Muscle layer of duodenum (tissue), 2 donors: ENCODE results near the gene LDLRAD4.

Experiments used
- H3K27ac ChIP-seq: one replicate; pipeline ENCODE4 v1.7.0; 2013; ENCODE audit warnings: mild to moderate bottlenecking, low read length
- H3K27me3 ChIP-seq: one replicate; pipeline ENCODE4 v1.7.0; 2013; ENCODE audit warnings: low read depth, mild to moderate bottlenecking, control low read depth, low read length
- H3K36me3 ChIP-seq, 2 donors: one replicate each; pipeline ENCODE4 v1.7.0; 2013; ENCODE audit warnings: low read length in 2 of 2, control low read depth in 1 of 2, mild to moderate bottlenecking in 1 of 2; ENCODE audit not compliant: insufficient read depth in 2 of 2, control insufficient read depth in 1 of 2
- H3K4me1 ChIP-seq, 2 donors: one replicate each; pipeline ENCODE4 v1.7.0; 2013; ENCODE audit warnings: low read length in 2 of 2, mild to moderate bottlenecking in 2 of 2, control low read depth in 1 of 2, moderate library complexity in 1 of 2; ENCODE audit not compliant: insufficient read depth in 2 of 2, control insufficient read depth in 1 of 2
- H3K4me3 ChIP-seq, 2 donors: one replicate each; pipeline ENCODE4 v1.7.0; 2013; ENCODE audit warnings: low read length in 2 of 2, low read depth in 1 of 2, mild to moderate bottlenecking in 1 of 2
- H3K9me3 ChIP-seq, 2 donors: one replicate each; pipeline ENCODE4 v1.7.0; 2013; ENCODE audit warnings: low read length in 2 of 2, control low read depth in 1 of 2, mild to moderate bottlenecking in 1 of 2; ENCODE audit not compliant: control insufficient read depth in 1 of 2
- donor health status: healthy.

Gene LDLRAD4

GRCh38 chr18:13262839-13263691 is 44.5 kb downstream of the LDLRAD4 start:
- no peak overlapping the region for H3K27ac ChIP-seq
- no peaks in the 10 kb centered on the region for H3K36me3 ChIP-seq
- H3K4me3 ChIP-seq, result no peak overlapping the region
- peaks cover 21 to 70% of the 10 kb centered on the region in 2 donors for H3K4me1 ChIP-seq
- H3K9me3 ChIP-seq, result no peaks in the 10 kb centered on the region
- H3K27me3 ChIP-seq, result no peaks in the 10 kb centered on the region

DNA sequence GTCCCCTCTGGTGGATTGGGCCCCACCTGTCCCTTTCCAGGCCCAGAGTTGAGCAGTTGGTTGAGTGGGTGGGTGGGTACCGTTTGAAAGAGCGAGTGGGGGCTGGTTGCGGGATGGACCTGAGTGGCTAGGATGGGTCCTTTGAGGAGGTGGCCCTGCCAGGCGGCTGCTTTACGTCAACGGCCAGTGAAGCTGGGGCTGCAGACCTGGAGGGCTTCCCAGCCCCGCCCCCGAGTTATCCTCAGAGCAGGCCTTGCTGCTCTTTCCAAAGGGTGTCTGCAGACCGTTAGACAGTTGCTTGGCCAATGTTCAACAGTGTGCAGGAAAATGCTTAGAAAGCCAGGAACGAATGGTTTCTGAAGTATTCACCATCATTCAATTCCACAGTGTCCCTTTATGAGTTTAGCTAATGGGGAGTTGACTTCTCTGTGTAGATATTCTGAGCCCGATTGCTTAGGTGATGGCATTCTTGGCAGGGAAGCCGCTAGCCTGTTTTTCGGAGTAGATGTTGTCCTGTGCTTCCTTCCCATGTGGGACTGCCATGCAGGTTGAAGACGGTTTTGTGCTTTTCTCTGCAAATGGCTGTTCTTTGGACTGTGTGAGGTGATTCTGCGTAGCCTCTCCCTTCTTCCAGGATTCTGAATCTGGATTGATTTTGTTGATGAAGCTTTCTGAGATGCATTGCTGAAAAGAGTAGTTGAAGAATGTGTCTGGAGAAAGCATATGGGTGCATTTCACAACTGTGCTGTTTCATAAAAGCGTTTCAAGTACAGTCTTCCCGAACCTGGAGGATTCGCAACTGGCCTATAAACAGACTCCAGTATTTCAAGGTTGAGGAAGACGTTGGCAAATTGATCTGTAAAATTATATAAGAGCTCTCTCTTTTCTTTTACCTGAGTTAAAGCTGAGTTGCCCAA is 45.8 kb downstream of the LDLRAD4 start:
- Histone ChIP-seq H3K27ac (no peak overlapping the region), H3K4me1 (peaks cover 27 to 75% of the 10 kb centered on the region in 2 donors)

DNA sequence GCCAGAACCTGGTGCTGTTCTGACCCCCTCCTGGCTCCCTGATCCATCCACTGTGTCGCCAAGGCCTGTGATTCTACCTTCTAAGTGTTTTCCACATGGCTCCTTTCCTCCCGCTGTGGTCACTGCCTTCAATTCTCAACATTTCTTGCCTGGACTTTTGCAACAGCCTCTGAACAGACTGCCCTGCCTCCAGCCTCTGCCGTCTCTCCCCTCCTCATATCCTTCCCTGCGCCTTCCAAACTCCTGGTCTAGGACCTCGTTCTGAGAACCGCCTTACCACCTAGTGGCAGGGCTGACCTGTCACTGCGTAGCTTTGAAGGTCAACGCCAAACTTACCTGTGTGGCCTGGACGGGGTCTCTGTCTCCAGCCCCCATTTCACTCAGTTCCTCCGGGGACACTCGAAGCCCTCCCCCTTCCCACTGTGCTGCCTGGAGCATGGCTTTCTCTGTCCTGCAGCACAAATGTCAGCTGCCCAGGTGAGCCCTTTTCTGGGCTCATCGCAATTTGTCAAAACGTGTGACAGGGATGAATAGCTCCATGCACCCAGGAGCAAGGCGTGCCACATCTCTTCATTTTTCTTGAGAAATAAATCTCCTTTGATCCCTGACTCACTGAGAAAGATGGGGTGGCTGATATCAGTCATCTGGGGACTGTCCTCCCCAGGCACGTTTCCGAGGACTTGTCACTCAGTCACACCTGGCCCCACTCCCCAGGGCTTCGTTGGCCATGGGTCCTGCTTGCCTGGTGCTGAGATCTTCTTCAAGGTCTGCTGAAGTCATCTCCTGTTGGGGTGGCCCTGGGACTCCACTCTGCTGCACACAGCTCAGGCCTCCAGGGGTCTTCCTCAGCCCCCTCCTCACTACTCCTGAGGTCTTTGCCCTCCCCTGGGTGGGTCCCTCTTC is 46.7 kb downstream of the LDLRAD4 start:
- no peaks in the 10 kb centered on the region for H3K9me3 ChIP-seq
- peaks cover 34 to 76% of the 10 kb centered on the region in 2 donors for H3K4me1 ChIP-seq
- peak overlapping the region in 1 of 2 donors; percentile 1 for H3K4me3 ChIP-seq
- H3K27me3 ChIP-seq, result no peaks in the 10 kb centered on the region
- no peaks in the 10 kb centered on the region for H3K36me3 ChIP-seq
- H3K27ac ChIP-seq, result no peak overlapping the region

More for the DNA sequence above, 45.8 kb downstream of the LDLRAD4 start:
- H3K27me3 ChIP-seq, result no peaks in the 10 kb centered on the region
- H3K9me3 ChIP-seq, result no peaks in the 10 kb centered on the region
- peak overlapping the region in 1 of 2 donors; percentile 1 for H3K4me3 ChIP-seq
- H3K36me3 ChIP-seq, result no peaks in the 10 kb centered on the region

GRCh38 chr18:13265911-13266217 is 47.3 kb downstream of the LDLRAD4 start:
- no peak overlapping the region for H3K4me3 ChIP-seq
- H3K4me1 ChIP-seq, result peaks cover 30 to 72% of the 10 kb centered on the region in 2 donors
- H3K9me3 ChIP-seq, result no peaks in the 10 kb centered on the region
- no peaks in the 10 kb centered on the region for H3K36me3 ChIP-seq
- no peak overlapping the region for H3K27ac ChIP-seq
- no peaks in the 10 kb centered on the region for H3K27me3 ChIP-seq

DNA sequence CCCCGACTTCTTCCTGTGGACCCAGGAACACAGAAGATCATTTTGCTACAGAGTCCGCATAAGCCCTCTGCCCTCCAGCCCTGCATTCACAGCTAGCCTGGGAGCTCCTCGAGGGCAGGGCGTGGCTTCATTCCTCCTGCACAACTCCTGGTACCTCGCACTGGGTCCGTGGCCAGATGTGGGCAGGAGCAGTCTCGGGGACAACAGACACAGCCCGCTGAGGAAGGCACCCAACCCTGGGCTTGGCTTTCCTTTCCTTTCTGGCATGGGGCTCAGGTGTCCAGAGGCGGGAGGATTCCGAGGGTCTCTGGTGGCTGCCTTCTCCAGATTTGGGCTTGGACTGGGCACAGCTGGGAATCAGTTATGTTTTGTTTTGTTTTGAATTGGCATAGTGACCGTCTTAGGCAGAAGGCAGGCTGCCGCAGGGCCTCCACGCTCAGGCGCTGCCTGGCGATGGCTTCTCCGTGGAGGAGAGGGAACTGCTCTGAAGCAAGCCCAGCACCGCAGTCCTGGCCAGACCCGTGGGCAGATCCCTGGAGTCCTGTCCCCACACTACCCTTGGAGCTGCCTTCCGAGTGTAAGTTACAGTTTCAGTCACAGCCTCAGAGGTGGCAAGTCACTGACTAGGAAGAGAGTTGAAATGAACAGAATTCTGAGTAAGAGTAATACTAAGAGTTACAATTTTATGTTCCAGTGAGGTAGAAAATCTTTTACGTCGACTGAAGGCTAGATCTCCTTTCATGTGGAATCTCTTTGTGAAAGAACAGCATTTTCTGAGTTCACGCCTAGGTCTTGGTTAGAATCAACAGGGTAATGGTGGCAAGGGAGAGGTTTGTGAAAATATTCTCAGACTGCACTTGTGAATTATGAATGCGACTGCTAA is 47.9 kb downstream of the LDLRAD4 start:
- Histone ChIP-seq H3K27ac (peak overlapping the region; percentile 49), H3K27me3 (no peaks in the 10 kb centered on the region), H3K4me3 (no peak overlapping the region), H3K36me3 (no peaks in the 10 kb centered on the region), H3K9me3 (no peaks in the 10 kb centered on the region), H3K4me1 (peaks cover 26 to 67% of the 10 kb centered on the region in 2 donors)

DNA sequence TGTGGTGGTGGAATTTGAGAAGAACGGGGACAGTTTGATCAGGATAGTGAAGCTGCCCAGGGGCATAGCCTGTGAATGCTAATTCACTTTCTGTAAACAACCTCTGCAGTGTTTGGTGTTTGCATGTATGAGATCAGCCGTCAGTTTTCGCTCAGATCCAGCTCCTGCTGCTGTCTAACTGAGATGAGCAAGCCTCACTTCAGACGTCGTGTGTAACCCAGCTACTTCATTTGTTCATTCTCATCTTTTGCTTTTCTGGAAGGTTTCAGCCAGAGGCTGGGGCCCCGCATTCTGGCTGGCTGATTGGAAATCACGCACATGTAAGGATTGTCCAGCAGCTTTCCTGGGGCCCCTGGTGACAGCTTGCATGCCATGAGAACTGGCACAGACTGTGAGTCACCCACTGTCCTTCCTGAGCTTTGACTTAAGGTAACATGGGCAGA is 48.9 kb downstream of the LDLRAD4 start:
- H3K4me1 ChIP-seq, result peaks cover 26 to 60% of the 10 kb centered on the region in 2 donors
- no peaks in the 10 kb centered on the region for H3K9me3 ChIP-seq
- no peak overlapping the region for H3K27ac ChIP-seq
- H3K4me3 ChIP-seq, result no peak overlapping the region
- no peaks in the 10 kb centered on the region for H3K36me3 ChIP-seq
- H3K27me3 ChIP-seq, result no peaks in the 10 kb centered on the region

DNA sequence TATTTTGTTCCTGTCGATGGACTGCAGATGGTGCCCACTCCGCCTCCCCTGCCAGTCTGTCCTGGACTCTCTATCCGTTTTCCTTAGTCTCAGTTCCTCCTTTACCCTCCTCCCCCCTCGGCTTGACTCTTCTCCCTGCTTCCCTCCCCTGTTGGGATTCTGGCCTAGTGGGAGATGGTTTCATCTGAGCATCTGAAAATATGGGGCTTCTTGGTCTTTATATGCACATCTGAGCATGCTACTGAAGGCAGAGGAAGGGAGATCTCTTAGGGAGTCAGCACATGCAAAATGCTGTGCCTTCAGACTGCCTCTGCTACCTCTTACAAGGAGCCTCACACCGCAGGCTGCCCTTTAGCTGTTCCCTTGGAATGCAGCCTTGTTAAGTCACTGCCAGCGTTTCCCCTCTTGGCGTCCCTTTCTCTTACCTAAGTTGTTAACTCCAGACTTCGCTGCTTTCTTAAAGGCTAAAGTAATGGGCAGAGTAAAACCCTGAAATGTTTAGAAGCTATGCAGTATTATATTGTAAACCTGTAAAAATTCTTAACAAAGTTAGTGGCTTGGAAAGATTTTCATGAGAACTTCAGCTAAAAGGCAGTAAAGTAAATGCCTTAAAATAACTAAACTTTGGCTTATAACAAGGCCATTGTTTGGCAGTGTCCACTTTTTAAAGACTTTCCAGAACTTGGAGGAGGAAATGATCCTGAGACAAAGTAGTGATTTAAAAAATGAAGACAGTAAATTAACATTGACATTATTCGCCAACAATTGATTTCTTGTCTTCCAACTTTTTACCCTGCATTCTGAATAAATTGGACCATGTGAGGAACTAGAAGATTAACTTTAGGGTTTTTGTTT is 49.8 kb downstream of the LDLRAD4 start:
- H3K27me3 ChIP-seq, result no peaks in the 10 kb centered on the region
- no peaks in the 10 kb centered on the region for H3K36me3 ChIP-seq
- H3K27ac ChIP-seq, result peak overlapping the region; percentile 47
- no peaks in the 10 kb centered on the region for H3K9me3 ChIP-seq
- H3K4me1 ChIP-seq, result peaks cover 26 to 54% of the 10 kb centered on the region in 2 donors
- peak overlapping the region in 1 of 2 donors; percentile 3 for H3K4me3 ChIP-seq

DNA sequence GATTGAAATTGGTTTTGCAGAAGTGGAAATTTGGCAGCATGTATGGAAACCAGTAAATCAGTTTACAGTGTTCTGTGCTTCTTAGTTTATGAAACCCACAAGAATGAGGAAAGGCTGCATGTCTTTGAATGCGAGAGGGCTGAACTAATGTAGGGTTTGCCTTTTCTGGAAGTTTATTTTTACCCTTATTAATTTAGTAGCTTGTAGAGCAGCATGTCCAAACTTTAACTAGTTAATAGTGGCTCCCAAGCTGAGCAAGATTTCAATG is 50.4 kb downstream of the LDLRAD4 start:
- H3K4me1 ChIP-seq, result peaks cover 26 to 50% of the 10 kb centered on the region in 2 donors
- no peaks in the 10 kb centered on the region for H3K36me3 ChIP-seq
- H3K4me3 ChIP-seq, result peak overlapping the region in 1 of 2 donors; percentile 32
- H3K27me3 ChIP-seq, result no peaks in the 10 kb centered on the region
- no peaks in the 10 kb centered on the region for H3K9me3 ChIP-seq
- H3K27ac ChIP-seq, result peak overlapping the region; percentile 47

- Histone ChIP-seq H3K4me3 (peak overlapping the region in 1 of 2 donors; percentile 32), H3K9me3 (no peaks in the 10 kb centered on the region), H3K27me3 (no peaks in the 10 kb centered on the region), H3K36me3 (no peaks in the 10 kb centered on the region), H3K27ac (peak overlapping the region; percentile 47), H3K4me1 (peaks cover 26 to 51% of the 10 kb centered on the region in 2 donors)
Observed at GRCh38 chr18:13269521-13270011, 51.0 kb downstream of the LDLRAD4 start.
